HepG2 (cell line): Measurements from ENCODE around the gene FSCN2. TPM values are rescaled to one million over a fixed set of nuclear protein-coding genes. Genes with fewer than 3 reads are reported as not detected.

ENCODE experiments used
- KLF6 ChIP-seq: IDR thresholded peaks from 2 replicates; pipeline ENCODE4 v1.8.0; 2016; ENCODE audit warnings: missing biosample characterization, missing genetic modification reagents
- PAF1 ChIP-seq: IDR thresholded peaks from 2 replicates; pipeline ENCODE4 v1.6.1; 2016; ENCODE audit warnings: missing genetic modification reagents, missing compliant biosample characterization
- RFX5 ChIP-seq: IDR thresholded peaks from 2 replicates; pipeline ENCODE4 v1.6.1; 2011; ENCODE audit warnings: low read depth, low read length, improper control_type of control experiment
- RFXAP ChIP-seq: sonication (generic); formaldehyde crosslinking; IDR thresholded peaks from 2 replicates; pipeline ENCODE4 v1.4.0; 2020; ENCODE audit warnings: missing genetic modification reagents, borderline replicate concordance
- ZNF20 ChIP-seq: sonication (generic); formaldehyde crosslinking; IDR thresholded peaks from 2 replicates; pipeline ENCODE4 v1.4.0; 2020; ENCODE audit warnings: mild to moderate bottlenecking, moderate library complexity, missing genetic modification reagents
- ZNF282 ChIP-seq: fragments of 450-650 bp; IDR thresholded peaks from 2 replicates; pipeline ENCODE4 v1.6.1; 2018; ENCODE audit not compliant: partially characterized antibody
- polyA plus RNA-seq, 8 experiments: library from polyadenylated mRNA; depleted of rRNA in 3 of 8; stranded (reverse) in 7 of 8; unstranded in 1 of 8; fragments of >200 nt; fragmentation: Illumina TruSeq in 4 of 8; extraction: Trizol in 4 of 8; gene quantifications; 2 replicates each; pipeline versions ENCODE4 v1.2.1 to v1.2.3, GENCODE V29; 2011 to 2016; ENCODE audit warnings: low read depth in 4 of 8, missing spikeins in 1 of 8, mixed read lengths in 1 of 8; ENCODE audit not compliant: insufficient read depth in 1 of 8
- total RNA-seq, 5 experiments: library from RNA; depleted of rRNA; stranded (reverse); fragments of >200 nt; fragmentation: Illumina TruSeq; extraction: Trizol; gene quantifications; 2 replicates each; pipeline ENCODE4 v1.2.3, GENCODE V29; 2016; ENCODE audit warnings: low read depth in 1 of 5
- TF ChIP-seq, protein P1 (sequence below): sonication (generic); formaldehyde crosslinking; IDR thresholded peaks from 2 replicates; pipeline ENCODE4 v1.4.0; 2020; ENCODE audit warnings: missing genetic modification reagents
- TF ChIP-seq, protein P2 (sequence below), 2 experiments: IDR thresholded peaks; 2 replicates each; pipeline ENCODE4 v1.6.1; 2011 to 2012; ENCODE audit warnings: low read length in 2 of 2, borderline replicate concordance in 1 of 2, low read depth in 1 of 2, mild to moderate bottlenecking in 1 of 2, moderate library complexity in 1 of 2
- TF ChIP-seq, protein P3 (sequence below): sonication (generic); formaldehyde crosslinking; IDR thresholded peaks from 2 replicates; pipeline ENCODE4 v1.5.0; 2020; ENCODE audit warnings: mild to moderate bottlenecking, missing genetic modification reagents
- TF ChIP-seq, protein P4 (sequence below): sonication (generic); formaldehyde crosslinking; IDR thresholded peaks from 2 replicates; pipeline ENCODE4 v1.4.0; 2020; ENCODE audit warnings: missing genetic modification reagents; ENCODE audit errors: not compliant biosample characterization

FSCN2 gene
- total and polyA plus RNA-seq, 2 of the 13 experiments (the other 11 are each of a cell fraction or from before 2014, with no cell fraction given): 0.09 TPM; not detected in 1

DNA sequence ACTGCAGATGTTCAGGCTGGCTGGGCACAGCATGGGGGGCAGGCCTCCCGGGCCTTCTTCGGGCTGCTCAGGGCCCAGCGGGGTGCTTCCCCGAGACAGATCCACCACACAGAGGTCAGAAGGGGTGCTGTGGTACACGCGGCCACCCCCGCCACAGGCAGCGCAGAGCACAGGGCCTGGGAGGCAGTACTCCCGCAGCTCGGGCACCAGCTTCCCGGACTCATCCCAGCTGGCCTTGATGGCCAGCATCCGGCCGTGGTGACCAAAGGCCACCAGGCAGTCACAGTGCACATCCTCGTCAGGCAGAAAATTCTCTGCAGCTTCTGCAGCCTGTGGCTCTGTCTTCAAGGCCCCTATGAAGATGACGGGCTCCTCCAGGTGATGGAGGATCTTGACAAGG is 22.1 kb downstream of the FSCN2 start (continued):
- TF ChIP-seq, protein P1, sequence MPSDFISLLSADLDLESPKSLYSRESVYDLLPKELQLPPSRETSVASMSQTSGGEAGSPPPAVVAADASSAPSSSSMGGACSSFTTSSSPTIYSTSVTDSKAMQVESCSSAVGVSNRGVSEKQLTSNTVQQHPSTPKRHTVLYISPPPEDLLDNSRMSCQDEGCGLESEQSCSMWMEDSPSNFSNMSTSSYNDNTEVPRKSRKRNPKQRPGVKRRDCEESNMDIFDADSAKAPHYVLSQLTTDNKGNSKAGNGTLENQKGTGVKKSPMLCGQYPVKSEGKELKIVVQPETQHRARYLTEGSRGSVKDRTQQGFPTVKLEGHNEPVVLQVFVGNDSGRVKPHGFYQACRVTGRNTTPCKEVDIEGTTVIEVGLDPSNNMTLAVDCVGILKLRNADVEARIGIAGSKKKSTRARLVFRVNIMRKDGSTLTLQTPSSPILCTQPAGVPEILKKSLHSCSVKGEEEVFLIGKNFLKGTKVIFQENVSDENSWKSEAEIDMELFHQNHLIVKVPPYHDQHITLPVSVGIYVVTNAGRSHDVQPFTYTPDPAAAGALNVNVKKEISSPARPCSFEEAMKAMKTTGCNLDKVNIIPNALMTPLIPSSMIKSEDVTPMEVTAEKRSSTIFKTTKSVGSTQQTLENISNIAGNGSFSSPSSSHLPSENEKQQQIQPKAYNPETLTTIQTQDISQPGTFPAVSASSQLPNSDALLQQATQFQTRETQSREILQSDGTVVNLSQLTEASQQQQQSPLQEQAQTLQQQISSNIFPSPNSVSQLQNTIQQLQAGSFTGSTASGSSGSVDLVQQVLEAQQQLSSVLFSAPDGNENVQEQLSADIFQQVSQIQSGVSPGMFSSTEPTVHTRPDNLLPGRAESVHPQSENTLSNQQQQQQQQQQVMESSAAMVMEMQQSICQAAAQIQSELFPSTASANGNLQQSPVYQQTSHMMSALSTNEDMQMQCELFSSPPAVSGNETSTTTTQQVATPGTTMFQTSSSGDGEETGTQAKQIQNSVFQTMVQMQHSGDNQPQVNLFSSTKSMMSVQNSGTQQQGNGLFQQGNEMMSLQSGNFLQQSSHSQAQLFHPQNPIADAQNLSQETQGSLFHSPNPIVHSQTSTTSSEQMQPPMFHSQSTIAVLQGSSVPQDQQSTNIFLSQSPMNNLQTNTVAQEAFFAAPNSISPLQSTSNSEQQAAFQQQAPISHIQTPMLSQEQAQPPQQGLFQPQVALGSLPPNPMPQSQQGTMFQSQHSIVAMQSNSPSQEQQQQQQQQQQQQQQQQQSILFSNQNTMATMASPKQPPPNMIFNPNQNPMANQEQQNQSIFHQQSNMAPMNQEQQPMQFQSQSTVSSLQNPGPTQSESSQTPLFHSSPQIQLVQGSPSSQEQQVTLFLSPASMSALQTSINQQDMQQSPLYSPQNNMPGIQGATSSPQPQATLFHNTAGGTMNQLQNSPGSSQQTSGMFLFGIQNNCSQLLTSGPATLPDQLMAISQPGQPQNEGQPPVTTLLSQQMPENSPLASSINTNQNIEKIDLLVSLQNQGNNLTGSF (CRISPR knock-in tag): no peak
- TF ChIP-seq, protein P2, sequence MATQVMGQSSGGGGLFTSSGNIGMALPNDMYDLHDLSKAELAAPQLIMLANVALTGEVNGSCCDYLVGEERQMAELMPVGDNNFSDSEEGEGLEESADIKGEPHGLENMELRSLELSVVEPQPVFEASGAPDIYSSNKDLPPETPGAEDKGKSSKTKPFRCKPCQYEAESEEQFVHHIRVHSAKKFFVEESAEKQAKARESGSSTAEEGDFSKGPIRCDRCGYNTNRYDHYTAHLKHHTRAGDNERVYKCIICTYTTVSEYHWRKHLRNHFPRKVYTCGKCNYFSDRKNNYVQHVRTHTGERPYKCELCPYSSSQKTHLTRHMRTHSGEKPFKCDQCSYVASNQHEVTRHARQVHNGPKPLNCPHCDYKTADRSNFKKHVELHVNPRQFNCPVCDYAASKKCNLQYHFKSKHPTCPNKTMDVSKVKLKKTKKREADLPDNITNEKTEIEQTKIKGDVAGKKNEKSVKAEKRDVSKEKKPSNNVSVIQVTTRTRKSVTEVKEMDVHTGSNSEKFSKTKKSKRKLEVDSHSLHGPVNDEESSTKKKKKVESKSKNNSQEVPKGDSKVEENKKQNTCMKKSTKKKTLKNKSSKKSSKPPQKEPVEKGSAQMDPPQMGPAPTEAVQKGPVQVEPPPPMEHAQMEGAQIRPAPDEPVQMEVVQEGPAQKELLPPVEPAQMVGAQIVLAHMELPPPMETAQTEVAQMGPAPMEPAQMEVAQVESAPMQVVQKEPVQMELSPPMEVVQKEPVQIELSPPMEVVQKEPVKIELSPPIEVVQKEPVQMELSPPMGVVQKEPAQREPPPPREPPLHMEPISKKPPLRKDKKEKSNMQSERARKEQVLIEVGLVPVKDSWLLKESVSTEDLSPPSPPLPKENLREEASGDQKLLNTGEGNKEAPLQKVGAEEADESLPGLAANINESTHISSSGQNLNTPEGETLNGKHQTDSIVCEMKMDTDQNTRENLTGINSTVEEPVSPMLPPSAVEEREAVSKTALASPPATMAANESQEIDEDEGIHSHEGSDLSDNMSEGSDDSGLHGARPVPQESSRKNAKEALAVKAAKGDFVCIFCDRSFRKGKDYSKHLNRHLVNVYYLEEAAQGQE (IDR thresholded peaks at IDR 0.05; ENCODE audit: borderline replicate concordance in 1 of 2, low read depth in 1 of 2, low read length in 2 of 2): no peak
- TF ChIP-seq, protein P3, sequence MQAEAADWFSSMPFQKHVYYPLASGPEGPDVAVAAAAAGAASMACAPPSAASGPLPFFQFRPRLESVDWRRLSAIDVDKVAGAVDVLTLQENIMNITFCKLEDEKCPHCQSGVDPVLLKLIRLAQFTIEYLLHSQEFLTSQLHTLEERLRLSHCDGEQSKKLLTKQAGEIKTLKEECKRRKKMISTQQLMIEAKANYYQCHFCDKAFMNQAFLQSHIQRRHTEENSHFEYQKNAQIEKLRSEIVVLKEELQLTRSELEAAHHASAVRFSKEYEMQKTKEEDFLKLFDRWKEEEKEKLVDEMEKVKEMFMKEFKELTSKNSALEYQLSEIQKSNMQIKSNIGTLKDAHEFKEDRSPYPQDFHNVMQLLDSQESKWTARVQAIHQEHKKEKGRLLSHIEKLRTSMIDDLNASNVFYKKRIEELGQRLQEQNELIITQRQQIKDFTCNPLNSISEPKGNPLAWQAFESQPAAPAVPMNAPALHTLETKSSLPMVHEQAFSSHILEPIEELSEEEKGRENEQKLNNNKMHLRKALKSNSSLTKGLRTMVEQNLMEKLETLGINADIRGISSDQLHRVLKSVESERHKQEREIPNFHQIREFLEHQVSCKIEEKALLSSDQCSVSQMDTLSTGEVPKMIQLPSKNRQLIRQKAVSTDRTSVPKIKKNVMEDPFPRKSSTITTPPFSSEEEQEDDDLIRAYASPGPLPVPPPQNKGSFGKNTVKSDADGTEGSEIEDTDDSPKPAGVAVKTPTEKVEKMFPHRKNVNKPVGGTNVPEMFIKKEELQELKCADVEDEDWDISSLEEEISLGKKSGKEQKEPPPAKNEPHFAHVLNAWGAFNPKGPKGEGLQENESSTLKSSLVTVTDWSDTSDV (CRISPR knock-in tag): no peak
- TF ChIP-seq ZNF282 (no peak), RFXAP (CRISPR knock-in tag) (no peak), PAF1 (CRISPR knock-in tag) (no peak), RFX5 (no peak), KLF6 (CRISPR knock-in tag) (no peak), ZNF20 (CRISPR knock-in tag) (no peak)
- TF ChIP-seq, protein P4, sequence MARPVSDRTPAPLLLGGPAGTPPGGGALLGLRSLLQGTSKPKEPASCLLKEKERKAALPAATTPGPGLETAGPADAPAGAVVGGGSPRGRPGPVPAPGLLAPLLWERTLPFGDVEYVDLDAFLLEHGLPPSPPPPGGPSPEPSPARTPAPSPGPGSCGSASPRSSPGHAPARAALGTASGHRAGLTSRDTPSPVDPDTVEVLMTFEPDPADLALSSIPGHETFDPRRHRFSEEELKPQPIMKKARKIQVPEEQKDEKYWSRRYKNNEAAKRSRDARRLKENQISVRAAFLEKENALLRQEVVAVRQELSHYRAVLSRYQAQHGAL (CRISPR knock-in tag): no peak
- TF ChIP-seq, all 625 proteins: peak for 0
